Activated T-helper 9 cell treated with anti-CD3 and anti-CD28 coated beads, Interleukin-2, amount 50 U/mL, for 16 hours (primary cell): ENCODE data around the gene PNPLA4.

Source experiments
- DNase-seq: peaks from one replicate; pipeline ENCODE4 v3.0.0-alpha.2; 2020; ENCODE audit warnings: low read depth

The PNPLA4 gene

DNA sequence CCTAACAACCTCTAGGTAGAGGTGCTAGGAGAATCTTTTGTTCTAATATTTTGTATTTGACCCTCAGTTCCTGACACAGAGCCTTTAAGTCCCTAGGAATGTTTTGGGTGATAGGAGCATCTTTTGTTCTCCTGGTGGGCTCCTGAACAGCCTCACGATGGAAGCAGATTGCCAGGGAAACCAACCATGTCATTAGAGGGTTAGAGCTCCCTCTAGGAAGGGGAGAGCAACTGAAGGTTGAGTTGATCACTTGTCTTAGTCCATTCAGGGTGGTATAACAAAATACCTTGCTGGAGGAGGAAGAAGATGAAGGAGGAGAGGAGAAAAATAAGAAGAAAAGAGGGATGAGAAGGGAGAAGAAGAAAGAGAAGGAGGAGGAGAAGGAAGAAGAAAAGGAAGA lies 75.0 kb downstream of the PNPLA4 start:
- no peak for DNase-seq
